Endothelial cell of umbilical vein (primary cell): Measurements from ENCODE around the gene LRTM2. TPM values are rescaled to one million over a fixed set of nuclear protein-coding genes. Genes with fewer than 3 reads are reported as not detected.

Experiments
- BruUV-seq: library from RNA; stranded (reverse); fragments of 400-500 nt; replicated peaks from 2 replicates; lab custom pipeline; 2021; lab: Mats Ljungman, UMichigan
- CTCF ChIA-PET: fragments of 300-600, 350-600 bp; sonication (Branson Sonifier 250); formaldehyde crosslinking; loops from one replicate; lab custom pipeline; 2021; ENCODE audit warnings: antibody characterized with exemption, inconsistent platforms; lab: Charles Lee
- POLR2A ChIA-PET: fragments of 300-600, 350-600 bp; sonication (Branson Sonifier 250); formaldehyde crosslinking; loops from one replicate; lab custom pipeline; 2021; ENCODE audit warnings: antibody characterized with exemption, inconsistent platforms; lab: Charles Lee
- DNase-seq: peaks from one replicate; pipeline ENCODE4 v3.0.0-alpha.2; 2011; ENCODE audit warnings: low read depth, low spot score
- FAIRE-seq: peaks from 2 replicates; lab custom pipeline; 2011; peaks lifted over from hg19 to GRCh38; lab: Jason Lieb, UNC
- H2AFZ ChIP-seq: 2 replicates; pipeline ENCODE4 v1.6.0; 2012; ENCODE audit warnings: low read depth, low read length, control low read depth, inconsistent platforms
- H3K27ac ChIP-seq: 2 replicates; pipeline ENCODE4 v1.5.1; 2011; ENCODE audit warnings: low read depth, mild to moderate bottlenecking, control low read depth, low read length, moderate library complexity; ENCODE audit not compliant: insufficient read depth
- H3K27me3 ChIP-seq, 2 experiments: 2 replicates each; pipeline versions ENCODE4 v1.6.0 to v1.6.1; 2011; ENCODE audit warnings: low read length in 2 of 2, mixed read lengths in 1 of 2; ENCODE audit not compliant: control insufficient read depth in 2 of 2, insufficient read depth in 2 of 2
- H3K36me3 ChIP-seq, 2 experiments: 2 replicates in 1 of 2; 3 replicates in 1 of 2; pipeline ENCODE4 v1.5.1; 2011; ENCODE audit warnings: low read length in 2 of 2, mild to moderate bottlenecking in 1 of 2, moderate library complexity in 1 of 2; ENCODE audit not compliant: control insufficient read depth in 2 of 2, insufficient read depth in 2 of 2; ENCODE audit errors: extremely low read depth in 1 of 2
- H3K4me1 ChIP-seq: 3 replicates; pipeline ENCODE4 v1.5.1; 2011; ENCODE audit warnings: mild to moderate bottlenecking, low read length; ENCODE audit not compliant: control insufficient read depth, insufficient read depth; ENCODE audit errors: extremely low read depth
- H3K4me2 ChIP-seq: 2 replicates; pipeline ENCODE4 v1.6.1; 2011; ENCODE audit warnings: low read length, control low read depth, mixed read lengths; ENCODE audit not compliant: insufficient read depth
- H3K4me3 ChIP-seq, 3 experiments: fragments of 200-600 bp in 1 of 3; sonication (generic), shearing (Covaris generic) in 1 of 3; replicated peaks in 1 of 3; 2 replicates each; pipeline ENCODE4 v1.5.1; 2011 to 2016; ENCODE audit warnings: control low read depth in 3 of 3, low read length in 3 of 3, mild to moderate bottlenecking in 2 of 3, inconsistent platforms in 1 of 3, low read depth in 1 of 3, moderate library complexity in 1 of 3; ENCODE audit not compliant: insufficient read depth in 1 of 3
- H3K79me2 ChIP-seq: 2 replicates; pipeline ENCODE4 v1.6.0; 2012; ENCODE audit warnings: low read length, inconsistent platforms; ENCODE audit not compliant: control insufficient read depth, insufficient read depth
- H3K9ac ChIP-seq: replicated peaks from 2 replicates; pipeline ENCODE3; 2011; ENCODE audit warnings: low read length, control low read depth; ENCODE audit not compliant: insufficient read depth; ENCODE audit errors: extremely low read depth
- H3K9me1 ChIP-seq: replicated peaks from 3 replicates; pipeline ENCODE4 v1.6.0; 2011; ENCODE audit warnings: mild to moderate bottlenecking, low read length; ENCODE audit not compliant: control insufficient read depth, insufficient read depth; ENCODE audit errors: extremely low read depth
- H3K9me3 ChIP-seq: replicated peaks from 2 replicates; pipeline ENCODE4 v1.5.1; 2012; ENCODE audit warnings: low read length, inconsistent platforms; ENCODE audit not compliant: control insufficient read depth, insufficient read depth
- H4K20me1 ChIP-seq: replicated peaks from 2 replicates; pipeline ENCODE3; 2011; ENCODE audit warnings: mild to moderate bottlenecking, low read length; ENCODE audit not compliant: control insufficient read depth, insufficient read depth; ENCODE audit errors: extremely low read depth
- CTCF ChIP-seq, 2 donors: IDR thresholded peaks; 1 replicate in 1 of 2; 2 replicates in 1 of 2; pipeline ENCODE4 v1.5.1; 2011; ENCODE audit warnings: low read length in 2 of 2, mild to moderate bottlenecking in 2 of 2, moderate library complexity in 2 of 2, control low read depth in 1 of 2, inconsistent platforms in 1 of 2, low read depth in 1 of 2; ENCODE audit not compliant: insufficient read depth in 1 of 2; ENCODE audit errors: extremely low read depth in 1 of 2
- EZH2 ChIP-seq: IDR thresholded peaks from 2 replicates; pipeline ENCODE4 v1.6.1; 2012; ENCODE audit warnings: borderline replicate concordance, low read depth, mild to moderate bottlenecking, moderate library complexity, low read length, inconsistent platforms; ENCODE audit not compliant: severe bottlenecking
- FOS ChIP-seq: IDR thresholded peaks from 2 replicates; pipeline ENCODE4 v1.6.1; 2011; ENCODE audit warnings: mild to moderate bottlenecking, low read length, moderate library complexity, borderline replicate concordance; ENCODE audit not compliant: insufficient read depth
- GATA2 ChIP-seq: IDR thresholded peaks from 2 replicates; pipeline ENCODE4 v1.7.0; 2011; ENCODE audit warnings: low read depth, mild to moderate bottlenecking, moderate library complexity, mixed read lengths, low read length; ENCODE audit not compliant: insufficient read length, insufficient read depth
- JUN ChIP-seq: IDR thresholded peaks from 2 replicates; pipeline ENCODE4 v1.6.1; 2011; ENCODE audit warnings: borderline replicate concordance, low read depth; ENCODE audit not compliant: insufficient read length, insufficient read depth
- MYC ChIP-seq: IDR thresholded peaks from one replicate; pipeline ENCODE4 v1.6.1; 2011; ENCODE audit warnings: mild to moderate bottlenecking, low read depth, low read length
- POLR2A ChIP-seq: IDR thresholded peaks from 2 replicates; pipeline ENCODE4 v1.6.1; 2012; ENCODE audit warnings: low read depth, mild to moderate bottlenecking, control low read depth, low read length
- POLR2AphosphoS5 ChIP-seq: IDR thresholded peaks from 2 replicates; pipeline ENCODE4 v1.6.1; 2012; ENCODE audit warnings: low read depth, mild to moderate bottlenecking, control low read depth, low read length, moderate library complexity; ENCODE audit not compliant: insufficient read depth
- dilution Hi-C: fragments of 300-500 bp; cut with MboI; formaldehyde crosslinking; loops from one replicate; pipeline ENCODE4 v1.15.0; 2019; ENCODE audit warnings: low sequenced_read_pairs; ENCODE audit not compliant: extremely low pct_ligation_motif_present
- intact Hi-C: fragments of 100-400 bp; cut with micrococcal nuclease; formaldehyde crosslinking; loops from one replicate; pipeline ENCODE4 v1.10.0; 2022
- polyA plus RNA-seq, 4 experiments: library from polyadenylated mRNA; depleted of rRNA in 3 of 4; stranded (reverse) in 3 of 4; unstranded in 1 of 4; fragments of >200 nt; gene quantifications; 2 replicates each; pipeline versions ENCODE4 v1.2.1 to v1.2.3, GENCODE V29; 2011 to 2012; ENCODE audit warnings: missing spikeins in 1 of 4
- total RNA-seq: library from RNA; stranded (reverse); gene quantifications from 2 replicates; pipeline ENCODE4 v1.2.3, GENCODE V29; 2021
- TF ChIP-seq, protein P1 (sequence below): IDR thresholded peaks from 2 replicates; pipeline ENCODE4 v1.6.1; 2011; ENCODE audit not compliant: insufficient read depth, insufficient read length

LRTM2 gene
- total and polyA plus RNA-seq, 2 donors (not counting 3 experiments of a cell fraction or from before 2014, with no cell fraction given), result not detected

- DNase-seq, result no peak
- H3K9me3 ChIP-seq, result no peaks in the 10 kb centered on the region
- ChIA-PET CTCF (no interaction called here), POLR2A (no interaction called here)
- H3K9ac ChIP-seq, result no peak overlapping the region
- no peak overlapping the region for H3K27ac ChIP-seq
- no peak overlapping the region for H3K4me3 ChIP-seq
- no peak overlapping the region for H3K4me2 ChIP-seq
- FAIRE-seq, result no peak
- peaks cover 0 to 4% of the 10 kb centered on the region in 2 experiments for H3K27me3 ChIP-seq
- no peak for TF ChIP-seq CTCF (IDR thresholded peaks at IDR 0.05; ENCODE audit: extremely low read depth in 1 of 2, insufficient read depth in 1 of 2, low read depth in 1 of 2, low read length in 2 of 2)
- TF ChIP-seq, protein P1, sequence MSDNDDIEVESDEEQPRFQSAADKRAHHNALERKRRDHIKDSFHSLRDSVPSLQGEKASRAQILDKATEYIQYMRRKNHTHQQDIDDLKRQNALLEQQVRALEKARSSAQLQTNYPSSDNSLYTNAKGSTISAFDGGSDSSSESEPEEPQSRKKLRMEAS, result no peak
- no peak for TF ChIP-seq POLR2A
- no peak for TF ChIP-seq POLR2AphosphoS5
- no peak for TF ChIP-seq FOS
- TF ChIP-seq JUN, result no peak
- TF ChIP-seq GATA2, result no peak
- TF ChIP-seq EZH2, result no peak
- TF ChIP-seq MYC, result no peak
- no peaks in the 10 kb centered on the region for H3K4me1 ChIP-seq
- intact Hi-C loops, result no loop called here
- H4K20me1 ChIP-seq, result no peaks in the 10 kb centered on the region
- H2AFZ ChIP-seq, result no peak overlapping the region
- no peaks in the 10 kb centered on the region for H3K36me3 ChIP-seq
- no TSS peak for BruUV-seq
- no peaks in the 10 kb centered on the region for H3K9me1 ChIP-seq
- dilution Hi-C loops, result no loop called here
- no peaks in the 10 kb centered on the region for H3K79me2 ChIP-seq
Observed at GRCh38 chr12:1865284-1865866, 45.0 kb downstream of the LRTM2 start.
